NCI-H1694 treated with DMSO at 0.1 percent for 48 hours (cell line): Measurements from ENCODE around the gene HIP1.
A peak's percentile ranks its signal among the peaks of the same experiment; 100 is the strongest.
"Not testable (repeated sequence)": the region's sequence is repeated elsewhere in the genome, so short reads cannot be mapped to it uniquely, and the experiment has no call there.

Experiments used
- DNase-seq: peaks from one replicate; lab custom pipeline; 2025; lab: John Stamatoyannopoulos, UW

Gene HIP1

GRCh38 chr7:75739796-75740672, 1.3 kb upstream of the HIP1 start:
- no peak for DNase-seq

- peak; percentile 93 for DNase-seq
These were observed 444 bp upstream of the HIP1 start for GRCh38 chr7:75738975-75739795.

- no peak for DNase-seq
These were observed 711 bp downstream of the HIP1 start for GRCh38 chr7:75737856-75738603.

GRCh38 chr7:75735581-75736350, 3.0 kb downstream of the HIP1 start:
- DNase-seq, result no peak

- DNase-seq, result no peak
These were observed 3.9 kb downstream of the HIP1 start for GRCh38 chr7:75734586-75735458.

GRCh38 chr7:75732764-75733630, 5.7 kb downstream of the HIP1 start:
- no peak for DNase-seq

- DNase-seq, result no peak
These were observed 6.7 kb downstream of the HIP1 start for GRCh38 chr7:75732016-75732521.

GRCh38 chr7:75729851-75730274, 8.9 kb downstream of the HIP1 start:
- no peak for DNase-seq

- no peak for DNase-seq
These were observed 10.7 kb downstream of the HIP1 start for GRCh38 chr7:75727881-75728593.

GRCh38 chr7:75727351-75727750, 11.4 kb downstream of the HIP1 start:
- DNase-seq, result not testable (repeated sequence)

- DNase-seq, result no peak
These were observed 13.4 kb downstream of the HIP1 start for GRCh38 chr7:75725306-75725705.

- DNase-seq, result no peak
These were observed 15.3 kb downstream of the HIP1 start for GRCh38 chr7:75723444-75723843.

GRCh38 chr7:75722373-75722772, 16.4 kb downstream of the HIP1 start:
- no peak for DNase-seq

- DNase-seq, result not testable (repeated sequence)
These were observed 16.8 kb downstream of the HIP1 start for GRCh38 chr7:75721922-75722321.

GRCh38 chr7:75721426-75721825, 17.3 kb downstream of the HIP1 start:
- DNase-seq, result no peak

GRCh38 chr7:75719626-75720025, 19.1 kb downstream of the HIP1 start:
- DNase-seq, result no peak

- no peak for DNase-seq
These were observed 20.2 kb downstream of the HIP1 start for GRCh38 chr7:75718390-75719031.

- DNase-seq, result not testable (repeated sequence)
These were observed 21.0 kb downstream of the HIP1 start for GRCh38 chr7:75717746-75718145.
